ENCODE results near the gene PLOD3. TPM values are rescaled to one million over a fixed set of nuclear protein-coding genes. Genes with fewer than 3 reads are reported as not detected.
"Not testable (repeated sequence)": the region's sequence is repeated elsewhere in the genome, so short reads cannot be mapped to it uniquely, and the experiment has no call there.

The PLOD3 gene
- polyA plus RNA-seq, 1 donor (not counting 4 experiments of a cell fraction or from before 2014, with no cell fraction given): 31.6 TPM

DNA sequence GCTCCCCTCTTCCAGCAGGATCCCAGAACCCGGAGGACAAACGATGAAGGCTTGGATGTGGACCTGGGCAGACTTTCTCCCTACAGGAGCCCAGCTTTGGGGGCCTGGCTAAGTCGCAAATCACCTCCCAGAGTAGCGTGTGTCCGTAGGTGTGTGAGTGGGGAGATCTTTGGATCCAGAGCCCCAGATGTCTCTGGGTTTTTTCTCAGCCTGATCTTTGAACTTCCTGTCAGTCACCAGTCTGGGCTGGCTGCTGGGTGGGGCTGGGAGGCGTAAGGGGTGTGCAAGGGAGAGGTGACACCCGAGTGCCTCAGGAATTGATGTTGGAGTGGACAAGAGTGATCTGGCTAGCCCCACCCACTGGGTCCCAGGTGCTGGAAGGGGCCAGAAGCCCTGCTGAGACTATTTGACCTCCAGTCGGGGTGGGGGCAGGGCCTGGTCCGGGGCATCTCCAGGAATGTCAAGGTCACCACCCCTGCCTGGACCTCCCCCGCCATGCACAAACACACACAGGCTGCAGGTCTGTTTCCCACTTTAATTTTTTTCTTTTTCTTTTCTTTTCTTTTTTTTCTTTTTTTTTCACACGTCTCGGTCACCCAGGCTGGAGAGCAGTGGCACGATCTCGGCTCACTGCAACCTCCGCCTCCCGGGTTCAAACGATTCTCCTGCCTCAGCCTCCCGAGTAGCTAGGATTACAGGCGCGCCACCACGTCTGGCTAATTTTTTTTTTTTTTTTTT is 16.4 kb downstream of the PLOD3 start, which contains the start of gene MOGAT3:
Gene MOGAT3 (minus strand): TSS at position 175 of the 738 bp plus-strand sequence. CDS start 182 bp downstream, outside the sequence.
- dilution Hi-C loops (cut with MboI; ENCODE audit: extremely low pct_ligation_motif_present, low sequenced_read_pairs): no loop called here
- Histone ChIP-seq H3K9me3 (ENCODE audit: control insufficient read depth, low read depth, low read length) (no peaks in the 10 kb centered on the region), H2AFZ (ENCODE audit: control insufficient read depth, low read length) (no peak within 1 kb of the TSS), H3K9me1 (ENCODE audit: control insufficient read depth, extremely low read depth, insufficient read depth, low read length) (no peaks in the 10 kb centered on the region), H4K20me1 (ENCODE audit: control insufficient read depth, extremely low read depth, insufficient read depth, low read length) (no peaks in the 10 kb centered on the region), H3K27me3 (ENCODE audit: control insufficient read depth, extremely low read depth, insufficient read depth, low read length) (peaks cover 31% of the 10 kb centered on the region), H3K79me2 (ENCODE audit: control insufficient read depth, insufficient read depth, low read length) (no peaks in the 10 kb centered on the region), H3K27ac (ENCODE audit: control insufficient read depth, insufficient read depth, low read length) (no peak within 1 kb of the TSS), H3K4me1 (ENCODE audit: control insufficient read depth, extremely low read depth, insufficient read depth, low read length) (no peaks in the 10 kb centered on the region), H3K4me3 (ENCODE audit: control insufficient read depth in 2 of 3, extremely low read depth in 1 of 3, insufficient read depth in 2 of 3, low read depth in 1 of 3, low read length in 3 of 3) (peak within 1 kb of the TSS in 1 of 3 experiments; percentile 37), H3K36me3 (ENCODE audit: control insufficient read depth in 2 of 2, extremely low read depth in 1 of 2, insufficient read depth in 2 of 2, low read length in 2 of 2) (peaks cover 0 to 2% of the 10 kb centered on the region in 2 experiments), H3K9ac (ENCODE audit: control insufficient read depth, extremely low read depth, insufficient read depth, low read length) (no peak within 1 kb of the TSS), H3K4me2 (ENCODE audit: control insufficient read depth, extremely low read depth, insufficient read depth, low read depth, low read length) (peak within 1 kb of the TSS; percentile 27)
- TF ChIP-seq, protein P1, sequence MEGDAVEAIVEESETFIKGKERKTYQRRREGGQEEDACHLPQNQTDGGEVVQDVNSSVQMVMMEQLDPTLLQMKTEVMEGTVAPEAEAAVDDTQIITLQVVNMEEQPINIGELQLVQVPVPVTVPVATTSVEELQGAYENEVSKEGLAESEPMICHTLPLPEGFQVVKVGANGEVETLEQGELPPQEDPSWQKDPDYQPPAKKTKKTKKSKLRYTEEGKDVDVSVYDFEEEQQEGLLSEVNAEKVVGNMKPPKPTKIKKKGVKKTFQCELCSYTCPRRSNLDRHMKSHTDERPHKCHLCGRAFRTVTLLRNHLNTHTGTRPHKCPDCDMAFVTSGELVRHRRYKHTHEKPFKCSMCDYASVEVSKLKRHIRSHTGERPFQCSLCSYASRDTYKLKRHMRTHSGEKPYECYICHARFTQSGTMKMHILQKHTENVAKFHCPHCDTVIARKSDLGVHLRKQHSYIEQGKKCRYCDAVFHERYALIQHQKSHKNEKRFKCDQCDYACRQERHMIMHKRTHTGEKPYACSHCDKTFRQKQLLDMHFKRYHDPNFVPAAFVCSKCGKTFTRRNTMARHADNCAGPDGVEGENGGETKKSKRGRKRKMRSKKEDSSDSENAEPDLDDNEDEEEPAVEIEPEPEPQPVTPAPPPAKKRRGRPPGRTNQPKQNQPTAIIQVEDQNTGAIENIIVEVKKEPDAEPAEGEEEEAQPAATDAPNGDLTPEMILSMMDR (optimal IDR thresholded peaks at IDR 0.05 in 1 of 3, IDR thresholded peaks at IDR 0.05 in 1 of 3, conservative IDR thresholded peaks at IDR 0.05 in 1 of 3; ENCODE audit: extremely low read depth in 1 of 3, insufficient read depth in 2 of 3, low read length in 3 of 3): no peak
- TF ChIP-seq EZH2 (IDR thresholded peaks at IDR 0.05; ENCODE audit: low read length): no peak
- DNase-seq (ENCODE audit: low read depth, low spot score): no peak
- FAIRE-seq: no peak

DNA sequence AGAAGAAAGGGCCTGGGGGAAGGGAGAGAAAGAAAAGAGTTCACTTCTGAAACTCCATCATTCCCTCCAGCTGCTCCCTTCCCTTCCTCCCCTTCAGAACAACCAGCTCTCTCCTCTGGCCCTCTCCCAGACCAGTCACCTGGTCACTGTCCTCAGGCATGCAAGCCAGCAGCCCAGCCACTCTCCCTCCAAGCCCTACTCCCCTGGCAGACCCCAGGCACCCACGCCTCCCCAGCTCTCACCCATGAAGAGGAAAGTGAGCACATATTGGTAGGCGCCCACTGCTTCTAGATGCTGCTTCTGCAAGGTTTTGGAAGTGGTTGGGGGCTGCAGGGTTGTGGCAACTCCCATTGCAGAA is 16.9 kb downstream of the PLOD3 start:
- dilution Hi-C loops (cut with MboI; ENCODE audit: extremely low pct_ligation_motif_present, low sequenced_read_pairs): no loop called here
- Histone ChIP-seq H3K27ac (ENCODE audit: control insufficient read depth, insufficient read depth, low read length) (no peak overlapping the region), H3K9ac (ENCODE audit: control insufficient read depth, extremely low read depth, insufficient read depth, low read length) (no peak overlapping the region), H3K9me3 (ENCODE audit: control insufficient read depth, low read depth, low read length) (no peaks in the 10 kb centered on the region), H3K4me1 (ENCODE audit: control insufficient read depth, extremely low read depth, insufficient read depth, low read length) (no peaks in the 10 kb centered on the region), H3K79me2 (ENCODE audit: control insufficient read depth, insufficient read depth, low read length) (no peaks in the 10 kb centered on the region), H2AFZ (ENCODE audit: control insufficient read depth, low read length) (no peak overlapping the region), H3K27me3 (ENCODE audit: control insufficient read depth, extremely low read depth, insufficient read depth, low read length) (peaks cover 31% of the 10 kb centered on the region), H4K20me1 (ENCODE audit: control insufficient read depth, extremely low read depth, insufficient read depth, low read length) (no peaks in the 10 kb centered on the region), H3K4me2 (ENCODE audit: control insufficient read depth, extremely low read depth, insufficient read depth, low read depth, low read length) (no peak overlapping the region), H3K9me1 (ENCODE audit: control insufficient read depth, extremely low read depth, insufficient read depth, low read length) (no peaks in the 10 kb centered on the region), H3K4me3 (ENCODE audit: control insufficient read depth in 2 of 3, extremely low read depth in 1 of 3, insufficient read depth in 2 of 3, low read depth in 1 of 3, low read length in 3 of 3) (no peak overlapping the region), H3K36me3 (ENCODE audit: control insufficient read depth in 2 of 2, extremely low read depth in 1 of 2, insufficient read depth in 2 of 2, low read length in 2 of 2) (no peaks in the 10 kb centered on the region)
- no peak for DNase-seq (ENCODE audit: low read depth, low spot score)
- TF ChIP-seq, protein P1 (optimal IDR thresholded peaks at IDR 0.05 in 1 of 3, IDR thresholded peaks at IDR 0.05 in 1 of 3, conservative IDR thresholded peaks at IDR 0.05 in 1 of 3; ENCODE audit: extremely low read depth in 1 of 3, insufficient read depth in 2 of 3, low read length in 3 of 3): no peak
- TF ChIP-seq EZH2 (IDR thresholded peaks at IDR 0.05; ENCODE audit: low read length): no peak
- no peak for FAIRE-seq

DNA sequence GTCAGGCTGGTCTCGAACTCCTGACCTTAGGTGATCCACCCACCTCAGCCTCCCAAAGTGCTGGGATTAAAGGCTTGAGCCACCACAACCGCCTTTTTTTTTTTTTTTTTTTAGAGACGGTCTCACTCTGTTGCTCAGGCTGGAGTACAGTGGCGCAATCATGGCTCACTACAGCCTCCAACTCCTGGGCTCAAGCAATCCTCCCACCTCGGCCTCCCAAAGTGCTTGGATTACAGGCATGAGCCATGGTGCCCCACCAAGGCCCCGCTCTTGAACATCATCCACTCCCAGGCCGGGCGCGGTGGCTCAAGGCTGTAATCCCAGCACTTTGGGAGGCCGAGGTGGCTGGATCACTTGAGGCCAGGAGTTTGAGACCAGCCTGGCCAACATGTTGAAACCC is 17.9 kb downstream of the PLOD3 start:
- H4K20me1 ChIP-seq (ENCODE audit: control insufficient read depth, extremely low read depth, insufficient read depth, low read length); H3K4me2 ChIP-seq (ENCODE audit: control insufficient read depth, extremely low read depth, insufficient read depth, low read depth, low read length); dilution Hi-C loops (cut with MboI; ENCODE audit: extremely low pct_ligation_motif_present, low sequenced_read_pairs); H3K27ac ChIP-seq (ENCODE audit: control insufficient read depth, insufficient read depth, low read length); FAIRE-seq; H3K9me3 ChIP-seq (ENCODE audit: control insufficient read depth, low read depth, low read length); H3K36me3 ChIP-seq (ENCODE audit: control insufficient read depth in 2 of 2, extremely low read depth in 1 of 2, insufficient read depth in 2 of 2, low read length in 2 of 2); H3K9me1 ChIP-seq (ENCODE audit: control insufficient read depth, extremely low read depth, insufficient read depth, low read length); DNase-seq (ENCODE audit: low read depth, low spot score); H3K4me3 ChIP-seq (ENCODE audit: control insufficient read depth in 2 of 3, extremely low read depth in 1 of 3, insufficient read depth in 2 of 3, low read depth in 1 of 3, low read length in 3 of 3); H3K4me1 ChIP-seq (ENCODE audit: control insufficient read depth, extremely low read depth, insufficient read depth, low read length); H3K9ac ChIP-seq (ENCODE audit: control insufficient read depth, extremely low read depth, insufficient read depth, low read length); H3K79me2 ChIP-seq (ENCODE audit: control insufficient read depth, insufficient read depth, low read length); H2AFZ ChIP-seq (ENCODE audit: control insufficient read depth, low read length): not testable (repeated sequence)
- H3K27me3 ChIP-seq (ENCODE audit: control insufficient read depth, extremely low read depth, insufficient read depth, low read length): peaks cover 31% of the 10 kb centered on the region

All from keratinocyte (primary cell).